CD4-positive, alpha-beta T cell (primary cell): Measurements from ENCODE around the gene ZMYM1. TPM values are rescaled to one million over a fixed set of nuclear protein-coding genes. Genes with fewer than 3 reads are reported as not detected.
A peak's percentile ranks its signal among the peaks of the same experiment; 100 is the strongest.

ENCODE experiments used
- ATAC-seq: fragments of 200-7000 bp; cut with Tn5 transposase; one replicate; pipeline ENCODE4 v1.10.0; 2022; ENCODE audit warnings: mild to moderate bottlenecking; ENCODE audit not compliant: poor library complexity
- CTCF ChIA-PET: fragments of 350-600 bp; sonication (Branson Sonifier 250); formaldehyde crosslinking; loops from one replicate; lab custom pipeline; 2021; ENCODE audit warnings: antibody characterized with exemption, inconsistent platforms; lab: Charles Lee
- POLR2A ChIA-PET: fragments of 350-600 bp; sonication (Branson Sonifier 250); formaldehyde crosslinking; loops from one replicate; lab custom pipeline; 2021; ENCODE audit warnings: antibody characterized with exemption, inconsistent platforms; lab: Charles Lee
- DNase-seq, 14 experiments: peaks; one replicate each; pipeline ENCODE4 v3.0.0-alpha.2; 2013 to 2020; ENCODE audit warnings: mixed read lengths in 2 of 14
- H3K27ac ChIP-seq, 2 donors: one replicate each; pipeline versions ENCODE4 v1.5.1 to v1.7.0; 2013; ENCODE audit warnings: low read length in 2 of 2, low read depth in 1 of 2, mild to moderate bottlenecking in 1 of 2
- H3K27me3 ChIP-seq, 2 experiments: 1 replicate in 1 of 2; 2 replicates in 1 of 2; pipeline versions ENCODE4 v1.6.1 to v1.7.0; 2013; ENCODE audit warnings: low read length in 2 of 2, control low read depth in 1 of 2, mild to moderate bottlenecking in 1 of 2, moderate library complexity in 1 of 2; ENCODE audit not compliant: insufficient read depth in 2 of 2, control insufficient read depth in 1 of 2
- H3K36me3 ChIP-seq: one replicate; pipeline ENCODE4 v1.6.1; 2013; ENCODE audit warnings: low read length, control low read depth; ENCODE audit not compliant: insufficient read depth
- H3K4me1 ChIP-seq: one replicate; pipeline ENCODE4 v1.6.1; 2013; ENCODE audit warnings: low read length, control low read depth; ENCODE audit not compliant: insufficient read depth
- H3K4me3 ChIP-seq: one replicate; pipeline ENCODE4 v1.5.1; 2013; ENCODE audit warnings: mild to moderate bottlenecking, low read length, moderate library complexity
- H3K9me3 ChIP-seq, 2 experiments: 1 replicate in 1 of 2; 2 replicates in 1 of 2; pipeline versions ENCODE4 v1.6.1 to v1.7.0; 2013; ENCODE audit warnings: low read length in 2 of 2, mild to moderate bottlenecking in 2 of 2, control low read depth in 1 of 2, moderate library complexity in 1 of 2; ENCODE audit not compliant: control insufficient read depth in 1 of 2, insufficient read depth in 1 of 2
- H3K27ac Mint-ChIP-seq: one replicate; pipeline ENCODE4 v1.8.0; 2020; ENCODE audit warnings: mixed read lengths
- H3K27me3 Mint-ChIP-seq: one replicate; pipeline ENCODE4 v1.8.0; 2021; ENCODE audit warnings: mixed read lengths
- H3K36me3 Mint-ChIP-seq: one replicate; pipeline ENCODE4 v1.8.0; 2021; ENCODE audit warnings: low read depth, mixed read lengths
- H3K4me1 Mint-ChIP-seq: one replicate; pipeline ENCODE4 v1.8.0; 2021; ENCODE audit warnings: low read depth, mixed read lengths
- H3K4me3 Mint-ChIP-seq: one replicate; pipeline ENCODE4 v1.8.0; 2020; ENCODE audit warnings: mild to moderate bottlenecking, mixed read lengths
- H3K9me3 Mint-ChIP-seq: one replicate; pipeline ENCODE4 v1.8.0; 2020; ENCODE audit warnings: mixed read lengths
- CTCF ChIP-seq: fragments of 200-600 bp; IDR thresholded peaks from one replicate; pipeline ENCODE4 v1.8.0; 2022; ENCODE audit warnings: antibody characterized with exemption, mild to moderate bottlenecking
- intact Hi-C, 2 experiments: fragments of 100-400 bp; cut with DNase I in 1 of 2; cut with micrococcal nuclease in 1 of 2; formaldehyde crosslinking; loops; one replicate each; pipeline versions ENCODE4 v1.15.1 to v1.9.0; 2023 to 2025; cut with DNase I, micrococcal nuclease
- total RNA-seq, 174 experiments: library from RNA in 2 of 174; stranded (reverse) in 2 of 174; gene quantifications; one replicate each; pipeline ENCODE4 v1.2.3 and lab custom pipeline; 2021 to 2026

ZMYM1 gene
- total RNA-seq, 2 experiments from 2014 or later, result 6.3 to 6.7 TPM

GRCh38 chr1:35080171-35080854, 1.1 kb downstream of the ZMYM1 start:
- Mint-ChIP-seq H3K4me1 (peaks cover 48% of the 10 kb centered on the region), H3K9me3 (no peaks in the 10 kb centered on the region), H3K36me3 (peaks cover 25% of the 10 kb centered on the region), H3K27me3 (peaks cover 9% of the 10 kb centered on the region), H3K27ac (peak overlapping the region; percentile 99), H3K4me3 (peak overlapping the region; percentile 99)
- ChIA-PET CTCF (interaction anchor here (1.1 kb wide), 1 partner anchor 221 kb away, joined by 3 read pairs; the partner anchor contains the start of gene SMIM12), POLR2A (interaction anchor here (0.9 to 2.0 kb wide), 4 partner anchors 33 to 95 kb away, joined by 3 to 13 read pairs (median 8); partner anchors contain the start of genes TMEM35B and ZMYM6)
- Histone ChIP-seq H3K27ac (peak overlapping the region in 1 of 2 donors; percentile 86), H3K9me3 (no peaks in the 10 kb centered on the region), H3K4me1 (peaks cover 24% of the 10 kb centered on the region), H3K4me3 (peak overlapping the region; percentile 73), H3K27me3 (no peaks in the 10 kb centered on the region), H3K36me3 (no peaks in the 10 kb centered on the region)
- ATAC-seq, result no peak
- no peak for TF ChIP-seq CTCF
- intact Hi-C loops, result loop anchor here in 1 of 2 experiments (5.0 kb wide), 1 partner anchor 112 kb away; the partner anchor contains the start of gene SFPQ
- peak in 1 of 14 experiments; percentile 7 for DNase-seq

GRCh38 chr1:35085421-35085820, 6.2 kb downstream of the ZMYM1 start:
- H3K4me1 Mint-ChIP-seq, result peaks cover 39% of the 10 kb centered on the region
- Histone ChIP-seq H3K27ac (no peak overlapping the region), H3K4me3 (no peak overlapping the region), H3K4me1 (peaks cover 9% of the 10 kb centered on the region), H3K36me3 (no peaks in the 10 kb centered on the region), H3K27me3 (no peaks in the 10 kb centered on the region), H3K9me3 (no peaks in the 10 kb centered on the region)
- ATAC-seq (no peak), DNase-seq (no peak)
- peaks cover 22% of the 10 kb centered on the region for H3K36me3 Mint-ChIP-seq
- H3K9me3 Mint-ChIP-seq, result no peaks in the 10 kb centered on the region
- ChIA-PET POLR2A (no interaction called here), CTCF (no interaction called here)
- intact Hi-C loops, result no loop called here
- no peak overlapping the region for H3K4me3 Mint-ChIP-seq
- no peak overlapping the region for H3K27ac Mint-ChIP-seq
- H3K27me3 Mint-ChIP-seq, result no peaks in the 10 kb centered on the region
- no peak for TF ChIP-seq CTCF

- ATAC-seq (no peak), DNase-seq (no peak)
- TF ChIP-seq CTCF, result no peak
- Mint-ChIP-seq H3K9me3 (no peaks in the 10 kb centered on the region), H3K4me1 (no peaks in the 10 kb centered on the region), H3K27ac (no peak overlapping the region), H3K27me3 (no peaks in the 10 kb centered on the region), H3K36me3 (peaks cover 68% of the 10 kb centered on the region), H3K4me3 (no peak overlapping the region)
- intact Hi-C loops, result no loop called here
- H3K27ac ChIP-seq, result no peak overlapping the region
- H3K4me3 ChIP-seq, result no peak overlapping the region
- POLR2A ChIA-PET, result no interaction called here
- H3K4me1 ChIP-seq, result no peaks in the 10 kb centered on the region
- CTCF ChIA-PET, result no interaction called here
- H3K27me3 ChIP-seq, result no peaks in the 10 kb centered on the region
- peaks cover 54% of the 10 kb centered on the region for H3K36me3 ChIP-seq
- H3K9me3 ChIP-seq, result no peaks in the 10 kb centered on the region
Measured at GRCh38 chr1:35097224-35097623, 18.0 kb downstream of the ZMYM1 start.
